ENCODE measurements around the gene PANK4.

DNA sequence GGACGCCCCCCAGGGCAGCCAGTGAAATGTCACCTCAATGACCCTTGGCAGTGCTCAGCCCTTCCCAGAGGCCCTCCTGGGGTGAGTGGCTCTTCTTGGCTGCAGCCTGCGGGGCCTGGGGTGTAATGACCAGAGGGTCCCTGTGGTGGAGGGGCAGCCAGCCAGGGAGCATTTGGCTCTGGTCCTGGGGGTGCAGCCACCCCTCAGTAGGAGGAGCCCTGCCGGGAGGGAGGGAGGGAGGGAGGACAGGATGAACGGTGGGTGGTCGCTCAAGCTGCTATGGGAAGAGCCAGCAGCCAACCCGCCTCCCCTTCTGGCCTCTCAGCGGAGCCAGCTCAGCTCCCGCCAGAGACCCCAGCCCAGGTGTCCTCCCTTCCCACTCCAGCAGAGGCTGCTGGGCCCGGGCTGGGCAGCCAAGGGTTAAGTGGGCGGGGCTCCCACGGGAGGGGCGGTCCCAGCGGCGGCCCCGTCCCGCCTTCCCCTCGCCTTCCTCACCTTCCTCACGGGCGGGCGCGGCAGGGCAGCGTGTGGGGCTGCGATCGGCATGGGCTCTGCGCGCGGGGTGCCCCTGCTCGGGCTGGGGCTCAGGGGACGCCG is 59.3 kb downstream of the PANK4 start:
- TF ChIP-seq RAD21 (IDR thresholded peaks at IDR 0.05; ENCODE audit: low read depth) (no peak), YY1 (IDR thresholded peaks at IDR 0.05; ENCODE audit: low read depth) (no peak)
